Activated T-helper 2 cell treated with anti-CD3 and anti-CD28 coated beads, Interferon-gamma antibody, Interleukin-2, Interleukin-4, amounts not matched to agents 10 μg/mL and 5 μg/mL and 100 μg/mL, durations not matched to agents 14 hours and 24 hours and 36 hours (primary cell): ENCODE measurements around the gene PLSCR1. TPM values are rescaled to one million over a fixed set of nuclear protein-coding genes. Genes with fewer than 3 reads are reported as not detected.
"Not testable (repeated sequence)": the region's sequence is repeated elsewhere in the genome, so short reads cannot be mapped to it uniquely, and the experiment has no call there.

Source experiments
- DNase-seq: peaks from one replicate; pipeline ENCODE4 v3.0.0; 2021; ENCODE audit warnings: low spot score
- H3K27ac Mint-ChIP-seq: one replicate; pipeline ENCODE4 v1.8.0; 2021; ENCODE audit warnings: mixed read lengths
- H3K27me3 Mint-ChIP-seq: one replicate; pipeline ENCODE4 v1.8.0; 2021; ENCODE audit warnings: low read depth, mixed read lengths
- H3K36me3 Mint-ChIP-seq: one replicate; pipeline ENCODE4 v1.8.0; 2021; ENCODE audit warnings: low read depth, mixed read lengths
- H3K4me1 Mint-ChIP-seq: one replicate; pipeline ENCODE4 v1.8.0; 2021; ENCODE audit warnings: low read depth, mixed read lengths
- H3K4me3 Mint-ChIP-seq: one replicate; pipeline ENCODE4 v1.8.0; 2021; ENCODE audit warnings: low read depth, mild to moderate bottlenecking, moderate library complexity, mixed read lengths
- H3K9me3 Mint-ChIP-seq: one replicate; pipeline ENCODE4 v1.8.0; 2021; ENCODE audit warnings: mixed read lengths
- intact Hi-C: fragments of 100-400 bp; cut with micrococcal nuclease; formaldehyde crosslinking; loops from one replicate; pipeline ENCODE4 v1.15.1; 2023
- total RNA-seq: library from RNA; stranded (reverse); gene quantifications from 2 replicates; pipeline ENCODE4 v1.2.3, GENCODE V29; 2022

The PLSCR1 gene
- total RNA-seq, 1 donor from 2014 or later = 65.1 TPM

- peaks cover 9% of the 10 kb centered on the region for H3K9me3 Mint-ChIP-seq
- DNase-seq = no peak
- intact Hi-C loops = no loop called here
- H3K27ac Mint-ChIP-seq = no peak overlapping the region
- no peaks in the 10 kb centered on the region for H3K36me3 Mint-ChIP-seq
- peaks cover 20% of the 10 kb centered on the region for H3K27me3 Mint-ChIP-seq
- peaks cover 4% of the 10 kb centered on the region for H3K4me1 Mint-ChIP-seq
- H3K4me3 Mint-ChIP-seq = no peak overlapping the region
Measured at GRCh38 chr3:146476094-146476740, 68.2 kb downstream of the PLSCR1 start.

- H3K4me1 Mint-ChIP-seq, H3K4me3 Mint-ChIP-seq, H3K36me3 Mint-ChIP-seq, intact Hi-C loops, DNase-seq, H3K27ac Mint-ChIP-seq, H3K9me3 Mint-ChIP-seq: not testable (repeated sequence)
- H3K27me3 Mint-ChIP-seq = peaks cover 16% of the 10 kb centered on the region
Measured at GRCh38 chr3:146474976-146475375, 69.4 kb downstream of the PLSCR1 start.

- H3K4me1 Mint-ChIP-seq = peaks cover 7% of the 10 kb centered on the region
- DNase-seq = no peak
- H3K27me3 Mint-ChIP-seq = peaks cover 9% of the 10 kb centered on the region
- no peaks in the 10 kb centered on the region for H3K9me3 Mint-ChIP-seq
- intact Hi-C loops = no loop called here
- H3K4me3 Mint-ChIP-seq = no peak overlapping the region
- H3K27ac Mint-ChIP-seq = no peak overlapping the region
- H3K36me3 Mint-ChIP-seq = no peaks in the 10 kb centered on the region
Measured at GRCh38 chr3:146473726-146474125, 70.7 kb downstream of the PLSCR1 start.

GRCh38 chr3:146472611-146473010 is 71.8 kb downstream of the PLSCR1 start:
- no peak overlapping the region for H3K27ac Mint-ChIP-seq
- no peaks in the 10 kb centered on the region for H3K36me3 Mint-ChIP-seq
- intact Hi-C loops = no loop called here
- H3K4me3 Mint-ChIP-seq = no peak overlapping the region
- no peaks in the 10 kb centered on the region for H3K9me3 Mint-ChIP-seq
- DNase-seq = no peak
- H3K27me3 Mint-ChIP-seq = peaks cover 5% of the 10 kb centered on the region
- peaks cover 7% of the 10 kb centered on the region for H3K4me1 Mint-ChIP-seq

GRCh38 chr3:146471012-146471411 is 73.4 kb downstream of the PLSCR1 start:
- H3K27me3 Mint-ChIP-seq = peaks cover 5% of the 10 kb centered on the region
- H3K4me3 Mint-ChIP-seq = no peak overlapping the region
- H3K36me3 Mint-ChIP-seq = no peaks in the 10 kb centered on the region
- H3K9me3 Mint-ChIP-seq = no peaks in the 10 kb centered on the region
- H3K27ac Mint-ChIP-seq = no peak overlapping the region
- H3K4me1 Mint-ChIP-seq = peaks cover 7% of the 10 kb centered on the region
- no peak for DNase-seq
- intact Hi-C loops = no loop called here

- Mint-ChIP-seq H3K27me3 (peaks cover 5% of the 10 kb centered on the region), H3K27ac (no peak overlapping the region), H3K9me3 (no peaks in the 10 kb centered on the region), H3K36me3 (no peaks in the 10 kb centered on the region), H3K4me3 (peak overlapping the region; percentile 18), H3K4me1 (peaks cover 11% of the 10 kb centered on the region)
- no peak for DNase-seq
- intact Hi-C loops = no loop called here
Measured at GRCh38 chr3:146470425-146470990, 73.9 kb downstream of the PLSCR1 start.

- DNase-seq = peak; percentile 57
- Mint-ChIP-seq H3K4me1 (peaks cover 19% of the 10 kb centered on the region), H3K27me3 (peaks cover under 1% of the 10 kb centered on the region), H3K4me3 (peak within 1 kb of the TSS; percentile 76), H3K9me3 (no peaks in the 10 kb centered on the region), H3K36me3 (no peaks in the 10 kb centered on the region), H3K27ac (no peak within 1 kb of the TSS)
- intact Hi-C loops = no loop called here
Measured at GRCh38 chr3:146469150-146470017, 75.0 kb downstream of the PLSCR1 start, which contains the start of gene PLSCR2. Gene PLSCR2, minus strand, starts transcription at chr3:146469561. Its CDS starts 9,657 bp downstream, at chr3:146459904.

- H3K27me3 Mint-ChIP-seq = no peaks in the 10 kb centered on the region
- H3K9me3 Mint-ChIP-seq = peaks cover under 1% of the 10 kb centered on the region
- H3K4me1 Mint-ChIP-seq = peaks cover 20% of the 10 kb centered on the region
- H3K4me3 Mint-ChIP-seq = no peak overlapping the region
- H3K27ac Mint-ChIP-seq = no peak overlapping the region
- no peak for DNase-seq
- H3K36me3 Mint-ChIP-seq = no peaks in the 10 kb centered on the region
- intact Hi-C loops = no loop called here
Measured at GRCh38 chr3:146468671-146469149, 75.7 kb downstream of the PLSCR1 start.

GRCh38 chr3:146468234-146468633 is 76.2 kb downstream of the PLSCR1 start:
- H3K36me3 Mint-ChIP-seq = no peaks in the 10 kb centered on the region
- H3K4me1 Mint-ChIP-seq = peaks cover 24% of the 10 kb centered on the region
- H3K27me3 Mint-ChIP-seq = no peaks in the 10 kb centered on the region
- no peak overlapping the region for H3K4me3 Mint-ChIP-seq
- peaks cover 4% of the 10 kb centered on the region for H3K9me3 Mint-ChIP-seq
- no peak for DNase-seq
- intact Hi-C loops = no loop called here
- H3K27ac Mint-ChIP-seq = no peak overlapping the region

GRCh38 chr3:146466604-146467003 is 77.8 kb downstream of the PLSCR1 start:
- Mint-ChIP-seq H3K4me3 (no peak overlapping the region), H3K4me1 (peaks cover 24% of the 10 kb centered on the region), H3K9me3 (peaks cover 4% of the 10 kb centered on the region), H3K36me3 (no peaks in the 10 kb centered on the region), H3K27ac (no peak overlapping the region), H3K27me3 (no peaks in the 10 kb centered on the region)
- intact Hi-C loops = no loop called here
- DNase-seq = no peak

GRCh38 chr3:146465693-146466465 is 78.5 kb downstream of the PLSCR1 start:
- Mint-ChIP-seq H3K4me3 (no peak overlapping the region), H3K9me3 (peaks cover 4% of the 10 kb centered on the region), H3K4me1 (peaks cover 24% of the 10 kb centered on the region), H3K27ac (no peak overlapping the region), H3K36me3 (no peaks in the 10 kb centered on the region), H3K27me3 (no peaks in the 10 kb centered on the region)
- DNase-seq = no peak
- intact Hi-C loops = loop anchor here (2.0 kb wide), 2 partner anchors 37 to 79 kb away; partner anchors contain the start of gene PLSCR1
